ENCODE results near the gene ATP1A2. TPM values are rescaled to one million over a fixed set of nuclear protein-coding genes. Genes with fewer than 3 reads are reported as not detected.

The ATP1A2 gene
- total RNA-seq, 1 experiment from 2014 or later: 0.15 TPM

DNA sequence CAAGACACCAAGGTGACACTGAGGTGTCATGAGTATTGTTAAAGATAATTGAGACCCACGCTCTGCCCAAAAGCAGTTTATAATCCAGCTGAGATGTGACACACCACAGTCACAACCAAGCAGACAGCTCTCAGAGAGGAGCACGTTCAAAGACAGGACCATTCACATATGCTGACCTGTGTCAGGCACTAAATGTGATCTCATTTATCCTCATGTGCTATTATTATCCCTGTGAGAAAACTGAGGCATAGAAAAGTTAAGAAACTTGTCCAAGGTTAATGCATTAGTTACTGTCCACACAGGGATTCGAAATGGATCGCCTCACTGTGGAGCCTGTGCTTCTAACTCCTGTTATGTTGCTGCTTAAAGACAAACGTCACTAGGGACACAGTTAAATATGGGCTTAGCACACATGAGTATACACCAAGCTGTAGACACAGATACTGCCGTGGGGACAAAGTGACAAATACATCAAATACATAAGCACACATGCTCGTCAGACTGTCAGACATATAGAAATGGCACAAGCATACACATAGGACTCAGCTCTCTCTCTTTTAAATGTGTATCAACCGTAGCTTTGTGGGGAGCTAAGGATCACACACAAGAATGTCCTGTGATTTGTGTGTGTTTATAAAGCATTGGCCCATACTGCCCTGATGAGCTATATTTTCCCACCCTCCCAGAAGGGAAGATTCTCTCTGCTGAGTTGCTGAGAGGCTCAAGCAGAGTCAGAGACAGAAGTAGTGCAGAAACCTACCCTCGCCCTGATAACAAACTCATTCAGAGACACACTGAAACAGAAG, 13.6 kb upstream of the ATP1A2 start:
- ATAC-seq (no peak), DNase-seq (ENCODE audit: low read depth, low spot score) (no peak)
- Histone ChIP-seq H3K4me1 (ENCODE audit: control insufficient read depth, insufficient read depth, low read length) (peaks cover 3% of the 10 kb centered on the region; the same call in 1 of the 2 replicates), H3K9me3 (ENCODE audit: control insufficient read depth, insufficient read depth, low read depth, low read length) (no peaks in the 10 kb centered on the region), H3K36me3 (ENCODE audit: control insufficient read depth, insufficient read depth, low read length) (no peaks in the 10 kb centered on the region; the same call in 1 of the 2 replicates), H3K27ac (ENCODE audit: low read length) (no peak overlapping the region), H3K4me3 (ENCODE audit: low read depth in 2 of 2, low read length in 2 of 2) (no peak overlapping the region), H3K27me3 (ENCODE audit: control insufficient read depth, insufficient read depth, low read length) (no peaks in the 10 kb centered on the region)
- ChIA-PET POLR2A (no interaction called here), CTCF (interaction anchor here (0.6 to 2.4 kb wide), 7 partner anchors 37 to 190 kb away, joined by 3 to 18 read pairs (median 5); partner anchors contain the start of gene CASQ1)
- in situ Hi-C loops (cut with HindIII; ENCODE audit: low pct_unique_long_range_greater_than_20kb, low sequenced_read_pairs): no loop called here
- TF ChIP-seq, protein P1, sequence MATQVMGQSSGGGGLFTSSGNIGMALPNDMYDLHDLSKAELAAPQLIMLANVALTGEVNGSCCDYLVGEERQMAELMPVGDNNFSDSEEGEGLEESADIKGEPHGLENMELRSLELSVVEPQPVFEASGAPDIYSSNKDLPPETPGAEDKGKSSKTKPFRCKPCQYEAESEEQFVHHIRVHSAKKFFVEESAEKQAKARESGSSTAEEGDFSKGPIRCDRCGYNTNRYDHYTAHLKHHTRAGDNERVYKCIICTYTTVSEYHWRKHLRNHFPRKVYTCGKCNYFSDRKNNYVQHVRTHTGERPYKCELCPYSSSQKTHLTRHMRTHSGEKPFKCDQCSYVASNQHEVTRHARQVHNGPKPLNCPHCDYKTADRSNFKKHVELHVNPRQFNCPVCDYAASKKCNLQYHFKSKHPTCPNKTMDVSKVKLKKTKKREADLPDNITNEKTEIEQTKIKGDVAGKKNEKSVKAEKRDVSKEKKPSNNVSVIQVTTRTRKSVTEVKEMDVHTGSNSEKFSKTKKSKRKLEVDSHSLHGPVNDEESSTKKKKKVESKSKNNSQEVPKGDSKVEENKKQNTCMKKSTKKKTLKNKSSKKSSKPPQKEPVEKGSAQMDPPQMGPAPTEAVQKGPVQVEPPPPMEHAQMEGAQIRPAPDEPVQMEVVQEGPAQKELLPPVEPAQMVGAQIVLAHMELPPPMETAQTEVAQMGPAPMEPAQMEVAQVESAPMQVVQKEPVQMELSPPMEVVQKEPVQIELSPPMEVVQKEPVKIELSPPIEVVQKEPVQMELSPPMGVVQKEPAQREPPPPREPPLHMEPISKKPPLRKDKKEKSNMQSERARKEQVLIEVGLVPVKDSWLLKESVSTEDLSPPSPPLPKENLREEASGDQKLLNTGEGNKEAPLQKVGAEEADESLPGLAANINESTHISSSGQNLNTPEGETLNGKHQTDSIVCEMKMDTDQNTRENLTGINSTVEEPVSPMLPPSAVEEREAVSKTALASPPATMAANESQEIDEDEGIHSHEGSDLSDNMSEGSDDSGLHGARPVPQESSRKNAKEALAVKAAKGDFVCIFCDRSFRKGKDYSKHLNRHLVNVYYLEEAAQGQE (IDR thresholded peaks at IDR 0.05; ENCODE audit: insufficient read depth in 1 of 2, low read depth in 2 of 2, low read length in 1 of 2): no peak
- TF ChIP-seq, protein P2, sequence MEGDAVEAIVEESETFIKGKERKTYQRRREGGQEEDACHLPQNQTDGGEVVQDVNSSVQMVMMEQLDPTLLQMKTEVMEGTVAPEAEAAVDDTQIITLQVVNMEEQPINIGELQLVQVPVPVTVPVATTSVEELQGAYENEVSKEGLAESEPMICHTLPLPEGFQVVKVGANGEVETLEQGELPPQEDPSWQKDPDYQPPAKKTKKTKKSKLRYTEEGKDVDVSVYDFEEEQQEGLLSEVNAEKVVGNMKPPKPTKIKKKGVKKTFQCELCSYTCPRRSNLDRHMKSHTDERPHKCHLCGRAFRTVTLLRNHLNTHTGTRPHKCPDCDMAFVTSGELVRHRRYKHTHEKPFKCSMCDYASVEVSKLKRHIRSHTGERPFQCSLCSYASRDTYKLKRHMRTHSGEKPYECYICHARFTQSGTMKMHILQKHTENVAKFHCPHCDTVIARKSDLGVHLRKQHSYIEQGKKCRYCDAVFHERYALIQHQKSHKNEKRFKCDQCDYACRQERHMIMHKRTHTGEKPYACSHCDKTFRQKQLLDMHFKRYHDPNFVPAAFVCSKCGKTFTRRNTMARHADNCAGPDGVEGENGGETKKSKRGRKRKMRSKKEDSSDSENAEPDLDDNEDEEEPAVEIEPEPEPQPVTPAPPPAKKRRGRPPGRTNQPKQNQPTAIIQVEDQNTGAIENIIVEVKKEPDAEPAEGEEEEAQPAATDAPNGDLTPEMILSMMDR (IDR thresholded peaks at IDR 0.05): no peak
- TF ChIP-seq SIN3A (IDR thresholded peaks at IDR 0.05; ENCODE audit: borderline replicate concordance, insufficient read depth, low read depth, low read length) (no peak), POLR2AphosphoS5 (IDR thresholded peaks at IDR 0.05; ENCODE audit: low read depth, low read length) (no peak), TCF7L2 (IDR thresholded peaks at IDR 0.05; ENCODE audit: low read depth, low read length) (no peak)
- BruUV-seq (replicated peaks): no TSS peak
- intact Hi-C loops (cut with micrococcal nuclease; ENCODE audit: unreplicated experiment): loop anchor here (1.0 to 10.0 kb wide), 4 partner anchors 93 to 275 kb away; partner anchors contain the start of gene CASQ1

DNA sequence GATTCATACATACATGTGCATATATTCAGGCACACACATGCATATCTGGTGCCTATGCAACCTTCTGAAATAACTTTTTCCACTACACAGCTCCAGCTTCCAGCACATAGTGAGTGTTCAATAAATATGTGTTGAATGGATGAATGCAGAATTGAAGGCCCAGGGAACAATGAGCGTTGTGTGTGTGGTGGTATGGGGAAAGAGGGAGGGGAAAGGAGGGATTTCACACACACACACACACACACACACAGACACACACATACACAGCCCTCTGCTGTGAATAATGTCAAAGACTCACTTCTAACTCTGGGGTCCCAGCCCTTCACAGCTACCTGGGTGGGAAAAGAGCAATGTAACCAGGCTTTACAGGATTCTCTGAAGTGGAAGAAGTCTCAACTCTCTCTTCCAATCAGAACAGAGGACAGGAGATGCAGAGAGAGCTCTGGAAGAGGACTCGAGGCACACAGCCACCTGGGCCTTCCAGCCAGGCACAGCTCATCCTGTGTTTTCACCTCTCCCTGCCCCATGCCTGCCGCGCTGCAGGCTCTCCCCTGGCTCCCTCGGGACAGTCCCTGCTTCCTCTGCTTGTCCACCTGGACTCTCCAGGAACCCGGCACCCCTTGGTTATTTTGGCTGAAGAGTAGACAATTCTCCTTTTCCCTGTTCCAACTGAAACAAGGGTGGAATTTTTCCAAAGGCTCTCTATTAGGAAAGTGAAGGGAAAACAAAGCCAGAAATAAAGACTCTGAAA, 11.7 kb upstream of the ATP1A2 start:
- H3K9me3 ChIP-seq (ENCODE audit: control insufficient read depth, insufficient read depth, low read depth, low read length): no peaks in the 10 kb centered on the region
- CTCF ChIA-PET: interaction anchor here (0.8 to 1.2 kb wide), 2 partner anchors 116 to 273 kb away, joined by 3 to 5 read pairs; no protein-coding TSS in a partner anchor
- no peaks in the 10 kb centered on the region for H3K27me3 ChIP-seq (ENCODE audit: control insufficient read depth, insufficient read depth, low read length)
- H3K4me3 ChIP-seq (ENCODE audit: low read depth in 2 of 2, low read length in 2 of 2): no peak overlapping the region
- no peaks in the 10 kb centered on the region; the same call in none of the 2 replicates for H3K4me1 ChIP-seq (ENCODE audit: control insufficient read depth, insufficient read depth, low read length)
- in situ Hi-C loops (cut with HindIII; ENCODE audit: low pct_unique_long_range_greater_than_20kb, low sequenced_read_pairs): no loop called here
- DNase-seq (ENCODE audit: low read depth, low spot score) (no peak), ATAC-seq (no peak)
- no peaks in the 10 kb centered on the region for H3K36me3 ChIP-seq (ENCODE audit: control insufficient read depth, insufficient read depth, low read length)
- no peak overlapping the region for H3K27ac ChIP-seq (ENCODE audit: low read length)
- no peak for TF ChIP-seq POLR2AphosphoS5 (IDR thresholded peaks at IDR 0.05; ENCODE audit: low read depth, low read length)
- TF ChIP-seq, protein P1 (IDR thresholded peaks at IDR 0.05; ENCODE audit: insufficient read depth in 1 of 2, low read depth in 2 of 2, low read length in 1 of 2): no peak
- TF ChIP-seq, protein P2 (IDR thresholded peaks at IDR 0.05): no peak
- intact Hi-C loops (cut with micrococcal nuclease; ENCODE audit: unreplicated experiment): loop anchor here (10.0 kb wide), 1 partner anchor 91 kb away; the partner anchor contains the start of gene CASQ1
- POLR2A ChIA-PET: interaction anchor here (0.5 kb wide), 1 partner anchor 182 kb away, joined by 3 read pairs; no protein-coding TSS in a partner anchor
- BruUV-seq (replicated peaks): no TSS peak

Measured in Panc1 (cell line).